ENCODE results near the gene RAB26. TPM values are rescaled to one million over a fixed set of nuclear protein-coding genes. Genes with fewer than 3 reads are reported as not detected.

The RAB26 gene
- total and polyA plus RNA-seq, 2 of the 13 experiments (the other 11 are each of a cell fraction or from before 2014, with no cell fraction given) = 0.86 to 3.6 TPM

GRCh38 chr16:2152695-2153506, 4.5 kb downstream of the RAB26 start (continued):
- 0 out of 2 replicates have a peak, but pooled peaks have one; percentile 43 for TF ChIP-seq ZNF770 (CRISPR knock-in tag; IDR thresholded peaks at IDR 0.05)
- no peak for TF ChIP-seq HOXA3 (CRISPR knock-in tag; IDR thresholded peaks at IDR 0.05)
- TF ChIP-seq JUNB (CRISPR knock-in tag; IDR thresholded peaks at IDR 0.05; ENCODE audit: borderline replicate concordance) = no peak
- peak; percentile 44 for TF ChIP-seq UBTF (CRISPR knock-in tag; IDR thresholded peaks at IDR 0.05)
- no peak for TF ChIP-seq FOSL1 (CRISPR knock-in tag; IDR thresholded peaks at IDR 0.05; ENCODE audit: borderline replicate concordance)
- no peak for TF ChIP-seq NFKBIZ (CRISPR knock-in tag; IDR thresholded peaks at IDR 0.05)
- TF ChIP-seq ZNF180 (CRISPR knock-in tag; IDR thresholded peaks at IDR 0.05; ENCODE audit: borderline replicate concordance, low read depth) = no peak
- no peak for TF ChIP-seq HOXA7 (CRISPR knock-in tag; IDR thresholded peaks at IDR 0.05)
- TF ChIP-seq EED (CRISPR knock-in tag; IDR thresholded peaks at IDR 0.05) = no peak
- TF ChIP-seq REXO4 (CRISPR knock-in tag; IDR thresholded peaks at IDR 0.05; ENCODE audit: borderline replicate concordance) = no peak
- TF ChIP-seq SIN3B (IDR thresholded peaks at IDR 0.05; ENCODE audit: low read length) = no peak
- no peak for TF ChIP-seq GATAD2A (CRISPR knock-in tag; IDR thresholded peaks at IDR 0.05)
- TF ChIP-seq TARDBP (CRISPR knock-in tag; IDR thresholded peaks at IDR 0.05) = no peak
- no peak for TF ChIP-seq ZFP36L2 (CRISPR knock-in tag; IDR thresholded peaks at IDR 0.05)
- TF ChIP-seq POLR2AphosphoS2 (IDR thresholded peaks at IDR 0.05; ENCODE audit: low read depth, low read length) = no peak
- TF ChIP-seq ZNF564 (CRISPR knock-in tag; IDR thresholded peaks at IDR 0.05) = peak; percentile 64; the same call in 1 of the 2 replicates
- no peak for TF ChIP-seq ZMYM3 (CRISPR knock-in tag; IDR thresholded peaks at IDR 0.05)
- TF ChIP-seq KDM4B (CRISPR knock-in tag; IDR thresholded peaks at IDR 0.05) = no peak
- TF ChIP-seq ZNF501 (CRISPR knock-in tag; IDR thresholded peaks at IDR 0.05) = peak; percentile 51; the same call in 1 of the 2 replicates
- no peak for TF ChIP-seq ZNF724P (CRISPR knock-in tag; IDR thresholded peaks at IDR 0.05; ENCODE audit: borderline replicate concordance)
- TF ChIP-seq PAWR (CRISPR knock-in tag; IDR thresholded peaks at IDR 0.05; ENCODE audit: borderline replicate concordance) = no peak
- 0 out of 2 replicates have a peak, but pooled peaks have one; percentile 17 for TF ChIP-seq ZBTB7B (CRISPR knock-in tag; IDR thresholded peaks at IDR 0.05)
- no peak for TF ChIP-seq SETDB1 (CRISPR knock-in tag; IDR thresholded peaks at IDR 0.05; ENCODE audit: borderline replicate concordance)
- TF ChIP-seq ZNF292 (CRISPR knock-in tag; IDR thresholded peaks at IDR 0.05; ENCODE audit: borderline replicate concordance, low read depth) = no peak
- no peak for TF ChIP-seq IKZF4 (CRISPR knock-in tag; IDR thresholded peaks at IDR 0.05; ENCODE audit: borderline replicate concordance, low read depth, not compliant biosample characterization)
- no peak for TF ChIP-seq KAT8 (CRISPR knock-in tag; IDR thresholded peaks at IDR 0.05)
